GM12878 (cell line): ENCODE data around the gene DLST. TPM values are rescaled to one million over a fixed set of nuclear protein-coding genes. Genes with fewer than 3 reads are reported as not detected.

Experiments
- ATAC-seq: fragments of 200-7000 bp; cut with Tn5 transposase; 3 replicates; pipeline ENCODE4 v1.9.1; 2020; ENCODE audit warnings: mild to moderate bottlenecking, moderate library complexity
- BruUV-seq: library from RNA; stranded (reverse); fragments of 400-500 nt; replicated peaks from 2 replicates; lab custom pipeline; 2021; lab: Mats Ljungman, UMichigan
- CTCF ChIA-PET: fragments of 300-600 bp; sonication (Branson Sonifier 250); formaldehyde crosslinking; extraction: SDS; loops from one replicate; lab custom pipeline; 2021; ENCODE audit warnings: inconsistent platforms; lab: Yijun Ruan, JAX
- POLR2A ChIA-PET: fragments of 350-600 bp; formaldehyde crosslinking; extraction: SDS; loops from one replicate; lab custom pipeline; 2021; ENCODE audit warnings: inconsistent platforms; lab: Charles Lee
- RAD21 ChIA-PET: fragments of 300-600 bp; sonication (Branson Sonifier 250); formaldehyde crosslinking; loops from one replicate; lab custom pipeline; 2023; ENCODE audit warnings: antibody characterized with exemption; ENCODE audit not compliant: unreplicated experiment; lab: Charles Lee
- SMC1A ChIA-PET: fragments of 300-600 bp; sonication (Branson Sonifier 250); formaldehyde crosslinking; loops from one replicate; lab custom pipeline; 2023; ENCODE audit not compliant: unreplicated experiment, uncharacterized antibody; lab: Charles Lee
- DNase-seq: peaks from one replicate; pipeline ENCODE4 v3.0.0-alpha.2; 2011; ENCODE audit warnings: low read depth, low spot score
- FAIRE-seq: peaks from 3 replicates; lab custom pipeline; 2011; peaks lifted over from hg19 to GRCh38; lab: Jason Lieb, UNC
- H2AFZ ChIP-seq: 2 replicates; pipeline ENCODE4 v1.6.0; 2011; ENCODE audit warnings: low read depth, low read length, control low read depth; ENCODE audit not compliant: control insufficient read depth
- H3K27ac ChIP-seq: 2 replicates; pipeline ENCODE4 v1.5.1; 2011; ENCODE audit warnings: control low read depth; ENCODE audit not compliant: control insufficient read depth, insufficient read depth
- H3K27me3 ChIP-seq, 2 experiments: replicated peaks in 1 of 2; 2 replicates each; pipeline versions ENCODE4 v1.6.0 to v1.6.1; 2011; ENCODE audit warnings: low read length in 1 of 2; ENCODE audit not compliant: control insufficient read depth in 2 of 2, insufficient read depth in 2 of 2
- H3K36me3 ChIP-seq, 2 experiments: 2 replicates each; pipeline ENCODE4 v1.5.1; 2011; ENCODE audit warnings: low read length in 1 of 2; ENCODE audit not compliant: control insufficient read depth in 2 of 2, insufficient read depth in 2 of 2
- H3K4me1 ChIP-seq: 2 replicates; pipeline ENCODE4 v1.6.1; 2011; ENCODE audit warnings: mild to moderate bottlenecking, low read length, moderate library complexity, mixed read lengths; ENCODE audit not compliant: control insufficient read depth, insufficient read depth
- H3K4me2 ChIP-seq: 2 replicates; pipeline ENCODE4 v1.6.0; 2011; ENCODE audit warnings: control low read depth; ENCODE audit not compliant: control insufficient read depth, insufficient read depth
- H3K4me3 ChIP-seq: fragments of 200-600 bp; sonication (generic); 2 replicates; pipeline ENCODE4 v1.5.1; 2016
- H3K79me2 ChIP-seq: 2 replicates; pipeline ENCODE4 v1.6.0; 2011; ENCODE audit warnings: low read length; ENCODE audit not compliant: control insufficient read depth, insufficient read depth
- H3K9ac ChIP-seq: 2 replicates; pipeline ENCODE4 v1.8.0; 2011; ENCODE audit warnings: low read length, control low read depth, mixed read lengths; ENCODE audit not compliant: control insufficient read depth, insufficient read depth
- H3K9me3 ChIP-seq: replicated peaks from 3 replicates; pipeline ENCODE4 v1.5.1; 2011; ENCODE audit warnings: mild to moderate bottlenecking, low read length; ENCODE audit not compliant: control insufficient read depth, insufficient read depth
- H4K20me1 ChIP-seq: 2 replicates; pipeline ENCODE4 v1.6.0; 2011; ENCODE audit not compliant: control insufficient read depth, insufficient read depth
- ASH2L ChIP-seq: fragments of 300-600, 200-600 bp; sonication (generic); IDR thresholded peaks from 2 replicates; pipeline ENCODE4 v1.6.1; 2017; ENCODE audit warnings: low read depth, mild to moderate bottlenecking, borderline replicate concordance
- ATF7 ChIP-seq: fragments of 450-650 bp; IDR thresholded peaks from 2 replicates; pipeline ENCODE4 v1.6.1; 2016; ENCODE audit warnings: low read depth, mild to moderate bottlenecking
- BCLAF1 ChIP-seq: fragments of 450-650 bp; IDR thresholded peaks from 2 replicates; pipeline ENCODE4 v1.6.1; 2017; ENCODE audit warnings: antibody characterized with exemption, mild to moderate bottlenecking, moderate library complexity
- GABPA ChIP-seq: IDR thresholded peaks from 2 replicates; pipeline ENCODE4 v1.6.1; 2014; ENCODE audit warnings: antibody characterized with exemption, low read depth, mild to moderate bottlenecking, inconsistent platforms
- IKZF1 ChIP-seq: fragments of 450-650 bp; conservative IDR thresholded peaks from 2 replicates; pipeline ENCODE4 v1.6.1; 2017; ENCODE audit warnings: antibody characterized with exemption, mild to moderate bottlenecking
- MTA3 ChIP-seq: IDR thresholded peaks from 2 replicates; pipeline ENCODE4 v1.6.1; 2012; ENCODE audit warnings: low read length, inconsistent platforms, borderline replicate concordance
- PKNOX1 ChIP-seq: fragments of 450-650 bp; IDR thresholded peaks from 2 replicates; pipeline ENCODE4 v1.6.1; 2016; ENCODE audit warnings: mild to moderate bottlenecking
- POLR2AphosphoS5 ChIP-seq: IDR thresholded peaks from 2 replicates; pipeline ENCODE4 v1.6.1; 2011; ENCODE audit warnings: mild to moderate bottlenecking, low read length, inconsistent platforms
- SKIL ChIP-seq: fragments of 450-650 bp; IDR thresholded peaks from 2 replicates; pipeline ENCODE4 v1.6.1; 2017; ENCODE audit warnings: mild to moderate bottlenecking, low read depth, inconsistent platforms; ENCODE audit not compliant: poor library complexity, severe bottlenecking
- SPI1 ChIP-seq: IDR thresholded peaks from 2 replicates; pipeline ENCODE4 v1.6.1; 2011; ENCODE audit warnings: low read depth, mild to moderate bottlenecking, low read length, moderate library complexity, borderline replicate concordance; ENCODE audit not compliant: insufficient read depth
- STAT1 ChIP-seq: fragments of 450-650 bp; conservative IDR thresholded peaks from 2 replicates; pipeline ENCODE4 v1.6.1; 2014; ENCODE audit warnings: antibody characterized with exemption, mild to moderate bottlenecking
- STAT3 ChIP-seq: IDR thresholded peaks from 2 replicates; pipeline ENCODE4 v1.6.1; 2011; ENCODE audit warnings: low read depth, low read length, improper control_type of control experiment
- SUPT20H ChIP-seq: IDR thresholded peaks from 2 replicates; pipeline ENCODE4 v1.6.1; 2011; ENCODE audit warnings: low read depth, mild to moderate bottlenecking, low read length, moderate library complexity, borderline replicate concordance; ENCODE audit not compliant: control insufficient read depth
- ZNF384 ChIP-seq: IDR thresholded peaks from 2 replicates; pipeline ENCODE4 v1.6.1; 2012; ENCODE audit warnings: low read depth, mild to moderate bottlenecking, low read length, improper control_type of control experiment, borderline replicate concordance
- WGBS: methylation state at CpG from one replicate; pipeline ENCODE4 v1.1.6; 2016; ENCODE audit warnings: low lambda C conversion rate; ENCODE audit not compliant: insufficient replicate concordance, insufficient coverage; ENCODE audit errors: missing lambda C conversion rate; 5-methylcytosine and 5-hydroxymethylcytosine counted together
- in situ Hi-C: fragments of 300-500 bp; cut with MboI; formaldehyde crosslinking; loops from 9 replicates; pipeline ENCODE4 v1.14.3; 2018; ENCODE audit warnings: mixed read lengths
- intact Hi-C: fragments of 100-400 bp; cut with micrococcal nuclease; formaldehyde crosslinking; loops from one replicate; pipeline ENCODE4 v1.14.2; 2022; ENCODE audit not compliant: unreplicated experiment
- polyA plus RNA-seq, 11 experiments: library from polyadenylated mRNA; depleted of rRNA in 4 of 11; unstranded in 6 of 11; stranded (reverse) in 5 of 11; fragments of >200 nt; fragmentation: Nextera tagmentation in 4 of 11; fragmentation: Illumina TruSeq in 1 of 11; extraction: Ambion mirVana in 4 of 11; extraction: Trizol in 1 of 11; gene quantifications; 1 replicate in 1 of 11; 2 replicates in 10 of 11; pipeline versions ENCODE4 v1.2.1 to v1.2.3, GENCODE V29; 2011 to 2016; ENCODE audit warnings: inconsistent platforms in 2 of 11, missing spikeins in 2 of 11, low read depth in 1 of 11
- total RNA-seq, 4 experiments: library from RNA; depleted of rRNA in 3 of 4; stranded (reverse); fragments of >200 nt in 3 of 4; fragmentation: Illumina TruSeq in 1 of 4; extraction: Trizol in 1 of 4; gene quantifications; 2 replicates each; pipeline versions ENCODE4 v1.2.1 to v1.2.3, GENCODE V29; 2013 to 2021

DLST gene
- total and polyA plus RNA-seq, 10 of the 15 experiments (the other 5 are each of a cell fraction or from before 2014, with no cell fraction given): 2.9 to 141 (median 67.7) TPM

- H3K27me3 ChIP-seq: no peaks in the 10 kb centered on the region
- FAIRE-seq (no peak), ATAC-seq (no peak), DNase-seq (no peak)
- H3K4me1 ChIP-seq: no peaks in the 10 kb centered on the region
- no peak overlapping the region for H3K4me3 ChIP-seq
- CTCF ChIA-PET: interaction anchor here (0.8 to 13.8 kb wide), 6 partner anchors 9 to 246 kb away, joined by 3 to 552 read pairs (median 116); partner anchors contain the start of genes DLST and PROX2
- BruUV-seq: no TSS peak
- POLR2A ChIA-PET: interaction anchor here (1.0 to 1.4 kb wide), 2 partner anchors 8 to 91 kb away, joined by 3 to 5 read pairs; no protein-coding TSS in a partner anchor
- 69% methylated on average over 7 of the region's 7 CpGs for WGBS
- TF ChIP-seq SKIL (no peak), STAT1 (no peak), BCLAF1 (no peak), STAT3 (no peak), ATF7 (no peak), ASH2L (no peak), GABPA (no peak), IKZF1 (no peak), SUPT20H (no peak), MTA3 (no peak), SPI1 (no peak), PKNOX1 (no peak), ZNF384 (no peak), POLR2AphosphoS5 (no peak)
- H3K79me2 ChIP-seq: no peaks in the 10 kb centered on the region
- no peak overlapping the region for H2AFZ ChIP-seq
- RAD21 ChIA-PET: interaction anchor here (0.9 kb wide), 1 partner anchor 8 kb away, joined by 3 read pairs; no protein-coding TSS in a partner anchor
- no peak overlapping the region for H3K4me2 ChIP-seq
- H4K20me1 ChIP-seq: no peaks in the 10 kb centered on the region
- intact Hi-C loops: no loop called here
- no peaks in the 10 kb centered on the region for H3K9me3 ChIP-seq
- in situ Hi-C loops: no loop called here
- no peaks in the 10 kb centered on the region for H3K36me3 ChIP-seq
- no peak overlapping the region for H3K9ac ChIP-seq
- SMC1A ChIA-PET: interaction anchor here (3.0 to 11.1 kb wide), 2 partner anchors 12 to 49 kb away, joined by 16 to 165 read pairs; no protein-coding TSS in a partner anchor
- H3K27ac ChIP-seq: no peak overlapping the region
Observed at GRCh38 chr14:74855021-74855420, 26.7 kb upstream of the DLST start.
